ENCODE results near the gene TTC28. TPM values are rescaled to one million over a fixed set of nuclear protein-coding genes. Genes with fewer than 3 reads are reported as not detected.
A peak's percentile ranks its signal among the peaks of the same experiment; 100 is the strongest.

The TTC28 gene
- total RNA-seq, 1 donor from 2014 or later = 65.4 TPM

GRCh38 chr22:28714043-28714628 is 34.5 kb upstream of the TTC28 start:
- Mint-ChIP-seq H3K27me3 (ENCODE audit: low read depth) (no peaks in the 10 kb centered on the region), H3K4me3 (no peak overlapping the region), H3K4me1 (peaks cover 7% of the 10 kb centered on the region), H3K27ac (ENCODE audit: unreplicated experiment) (no peak overlapping the region), H3K9me3 (no peaks in the 10 kb centered on the region), H3K36me3 (ENCODE audit: low read depth) (peaks cover 13% of the 10 kb centered on the region)
- TF ChIP-seq CTCF (conservative IDR thresholded peaks at IDR 0.05) = no peak
- DNase-seq (ENCODE audit: low read depth, low spot score) = no peak

- H3K4me1 Mint-ChIP-seq = peaks cover 11% of the 10 kb centered on the region
Measured at GRCh38 chr22:28711820-28712777, 32.5 kb upstream of the TTC28 start.

GRCh38 chr22:28711341-28711740 is 31.7 kb upstream of the TTC28 start:
- DNase-seq (ENCODE audit: low read depth, low spot score) = no peak
- no peaks in the 10 kb centered on the region for H3K27me3 Mint-ChIP-seq (ENCODE audit: low read depth)
- no peak overlapping the region for H3K27ac Mint-ChIP-seq (ENCODE audit: unreplicated experiment)
- TF ChIP-seq CTCF (conservative IDR thresholded peaks at IDR 0.05) = no peak
- no peak overlapping the region for H3K4me3 Mint-ChIP-seq
- H3K4me1 Mint-ChIP-seq = peaks cover 11% of the 10 kb centered on the region
- H3K36me3 Mint-ChIP-seq (ENCODE audit: low read depth) = peaks cover 11% of the 10 kb centered on the region
- H3K9me3 Mint-ChIP-seq = no peaks in the 10 kb centered on the region

More at GRCh38 chr22:28711820-28712777, 32.5 kb upstream of the TTC28 start:
- TF ChIP-seq CTCF (conservative IDR thresholded peaks at IDR 0.05) = no peak
- Mint-ChIP-seq H3K27me3 (ENCODE audit: low read depth) (no peaks in the 10 kb centered on the region), H3K36me3 (ENCODE audit: low read depth) (peaks cover 11% of the 10 kb centered on the region), H3K4me3 (no peak overlapping the region), H3K9me3 (no peaks in the 10 kb centered on the region), H3K27ac (ENCODE audit: unreplicated experiment) (no peak overlapping the region)
- DNase-seq (ENCODE audit: low read depth, low spot score) = no peak

GRCh38 chr22:28710576-28711191 is 31.0 kb upstream of the TTC28 start:
- H3K27me3 Mint-ChIP-seq (ENCODE audit: low read depth) = no peaks in the 10 kb centered on the region
- no peak for TF ChIP-seq CTCF (conservative IDR thresholded peaks at IDR 0.05)
- H3K9me3 Mint-ChIP-seq = no peaks in the 10 kb centered on the region
- H3K36me3 Mint-ChIP-seq (ENCODE audit: low read depth) = peaks cover 11% of the 10 kb centered on the region
- H3K4me3 Mint-ChIP-seq = no peak overlapping the region
- H3K27ac Mint-ChIP-seq (ENCODE audit: unreplicated experiment) = peak overlapping the region; percentile 44
- DNase-seq (ENCODE audit: low read depth, low spot score) = no peak
- peaks cover 11% of the 10 kb centered on the region for H3K4me1 Mint-ChIP-seq

GRCh38 chr22:28710107-28710506 is 30.5 kb upstream of the TTC28 start:
- no peaks in the 10 kb centered on the region for H3K27me3 Mint-ChIP-seq (ENCODE audit: low read depth)
- H3K27ac Mint-ChIP-seq (ENCODE audit: unreplicated experiment) = no peak overlapping the region
- no peak for DNase-seq (ENCODE audit: low read depth, low spot score)
- no peaks in the 10 kb centered on the region for H3K9me3 Mint-ChIP-seq
- TF ChIP-seq CTCF (conservative IDR thresholded peaks at IDR 0.05) = no peak
- peaks cover 11% of the 10 kb centered on the region for H3K4me1 Mint-ChIP-seq
- H3K36me3 Mint-ChIP-seq (ENCODE audit: low read depth) = peaks cover 11% of the 10 kb centered on the region
- H3K4me3 Mint-ChIP-seq = no peak overlapping the region
